GM19452 (cell line): ENCODE measurements around the gene BLOC1S1.
A peak's percentile ranks its signal among the peaks of the same experiment; 100 is the strongest.
"Not testable (repeated sequence)": the region's sequence is repeated elsewhere in the genome, so short reads cannot be mapped to it uniquely, and the experiment has no call there.

Experiments used
- ATAC-seq: cut with Tn5 transposase; IDR thresholded peaks from one replicate; pipeline ENCODE4 v1.9.1; 2021; ENCODE audit not compliant: unreplicated experiment

The BLOC1S1 gene

GRCh38 chr12:55743406-55744339 lies 27.8 kb downstream of the BLOC1S1 start:
- peak; percentile 45 for ATAC-seq

- no peak for ATAC-seq
Measured at GRCh38 chr12:55744340-55745030, 28.6 kb downstream of the BLOC1S1 start.

- ATAC-seq = no peak
Measured at GRCh38 chr12:55745361-55746173, 29.7 kb downstream of the BLOC1S1 start.

- no peak for ATAC-seq
Measured at GRCh38 chr12:55746174-55746912, 30.5 kb downstream of the BLOC1S1 start.

- no peak for ATAC-seq
Measured at GRCh38 chr12:55746913-55747231, 31.0 kb downstream of the BLOC1S1 start.

GRCh38 chr12:55748230-55748993 lies 32.6 kb downstream of the BLOC1S1 start:
- ATAC-seq = no peak

GRCh38 chr12:55755246-55755645 lies 39.4 kb downstream of the BLOC1S1 start:
- no peak for ATAC-seq

- no peak for ATAC-seq
Measured at GRCh38 chr12:55757701-55758100, 41.9 kb downstream of the BLOC1S1 start.

GRCh38 chr12:55758575-55758974 lies 42.7 kb downstream of the BLOC1S1 start:
- ATAC-seq = not testable (repeated sequence)

- no peak for ATAC-seq
Measured at GRCh38 chr12:55760663-55761062, 44.8 kb downstream of the BLOC1S1 start.

GRCh38 chr12:55762646-55763045 lies 46.8 kb downstream of the BLOC1S1 start:
- ATAC-seq = no peak

GRCh38 chr12:55765736-55766290 lies 50.0 kb downstream of the BLOC1S1 start:
- no peak for ATAC-seq

- ATAC-seq = no peak
Measured at GRCh38 chr12:55767156-55767555, 51.3 kb downstream of the BLOC1S1 start.
